CD4-positive, alpha-beta T cell treated with Interferon alpha-2 for 1 hour (primary cell): Measurements from ENCODE around the gene TCF7L2.

ENCODE experiments used
- DNase-seq, 2 donors: peaks; one replicate each; pipeline ENCODE4 v3.0.0-alpha.2; 2020 to 2022

TCF7L2 gene

GRCh38 chr10:113207924-113208323 is 257.9 kb downstream of the TCF7L2 start:
- no peak for DNase-seq

DNA sequence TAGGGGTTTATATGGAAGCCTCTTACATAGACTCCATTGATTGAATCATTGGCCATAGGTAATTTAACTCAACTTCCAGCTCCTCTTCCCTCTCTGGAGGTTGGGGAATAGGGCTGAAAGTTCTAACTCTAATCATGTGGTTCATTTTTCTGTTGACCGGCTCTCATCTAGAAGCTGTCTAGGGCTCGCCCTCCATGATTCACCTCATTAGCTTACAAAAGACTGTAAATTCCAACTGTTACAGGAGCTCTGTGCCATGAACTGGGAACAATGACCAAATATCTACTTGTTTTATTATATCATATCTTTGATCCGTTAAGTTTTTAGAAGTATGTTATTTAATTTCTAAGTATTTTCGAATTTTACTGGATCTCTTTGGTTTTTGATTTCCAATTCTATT is 263.0 kb downstream of the TCF7L2 start:
- no peak for DNase-seq

DNA sequence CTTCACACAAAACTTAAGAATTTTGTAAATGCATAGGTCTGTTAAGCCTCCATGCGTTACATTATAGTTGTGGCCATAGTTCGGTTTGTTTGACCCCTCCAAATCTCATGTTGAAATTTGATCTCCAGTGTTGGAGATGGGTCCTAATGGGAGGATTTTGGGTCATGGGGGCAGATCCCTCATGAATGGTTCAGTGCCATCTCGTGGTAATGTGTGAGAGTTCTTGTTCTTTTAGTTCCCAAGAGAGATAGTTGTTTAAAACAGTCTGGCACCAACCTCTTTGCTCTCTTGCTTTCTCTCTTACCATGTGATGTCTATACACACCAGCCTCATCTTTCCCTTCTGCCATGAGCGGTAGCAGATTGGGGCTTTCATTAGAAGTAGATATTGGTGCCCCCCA is 264.3 kb downstream of the TCF7L2 start:
- DNase-seq, result no peak

- DNase-seq, result no peak
These were observed 266.1 kb downstream of the TCF7L2 start for GRCh38 chr10:113216102-113216501.
